ENCODE results near the gene CRB2.

CRB2 gene

GRCh38 chr9:123355761-123356431 lies at the start of gene CRB2:
TSS of gene CRB2 (plus strand) at chr9:123356197. CDS start at chr9:123356261, 64 bp downstream.
- DNase-seq: peak; percentile 95

GRCh38 chr9:123309611-123310010 lies 46.4 kb upstream of the CRB2 start:
- DNase-seq: peak; percentile 57

GRCh38 chr9:123310551-123311249 lies 45.3 kb upstream of the CRB2 start:
- DNase-seq: peak; percentile 34

- DNase-seq: no peak
These were observed 44.7 kb upstream of the CRB2 start for GRCh38 chr9:123311250-123311752.

- peak; percentile 59 for DNase-seq
These were observed 43.6 kb upstream of the CRB2 start for GRCh38 chr9:123312306-123312877.

GRCh38 chr9:123314617-123315016 lies 41.4 kb upstream of the CRB2 start:
- peak; percentile 3 for DNase-seq

- peak; percentile 37 for DNase-seq
These were observed 40.4 kb upstream of the CRB2 start for GRCh38 chr9:123315635-123316034.

- peak; percentile 7 for DNase-seq
These were observed 39.8 kb upstream of the CRB2 start for GRCh38 chr9:123316053-123316718.

GRCh38 chr9:123318202-123318601 lies 37.8 kb upstream of the CRB2 start:
- peak; percentile 43 for DNase-seq

GRCh38 chr9:123318961-123319421 lies 37.0 kb upstream of the CRB2 start:
- DNase-seq: no peak

GRCh38 chr9:123319541-123320339 lies 36.3 kb upstream of the CRB2 start:
- DNase-seq: no peak

GRCh38 chr9:123320814-123321213 lies 35.2 kb upstream of the CRB2 start:
- no peak for DNase-seq

- no peak for DNase-seq
These were observed 34.3 kb upstream of the CRB2 start for GRCh38 chr9:123321616-123322272.

- peak; percentile 65 for DNase-seq
These were observed 33.5 kb upstream of the CRB2 start for GRCh38 chr9:123322273-123323195.

- no peak for DNase-seq
These were observed 32.6 kb upstream of the CRB2 start for GRCh38 chr9:123323196-123324013.

GRCh38 chr9:123324767-123325183 lies 31.2 kb upstream of the CRB2 start:
- peak; percentile 54 for DNase-seq

GRCh38 chr9:123326187-123326586 lies 29.8 kb upstream of the CRB2 start:
- no peak for DNase-seq

- DNase-seq: no peak
These were observed 29.3 kb upstream of the CRB2 start for GRCh38 chr9:123326662-123327093.

- DNase-seq: peak; percentile 83
These were observed 28.3 kb upstream of the CRB2 start for GRCh38 chr9:123327697-123328100.
